C4-2B (cell line): Measurements from ENCODE around the gene SCIN.

ENCODE experiments used
- CTCF ChIP-seq: fragments of 450-650 bp; conservative IDR thresholded peaks from 2 replicates; pipeline ENCODE4 v1.5.1; 2017; ENCODE audit warnings: mild to moderate bottlenecking
- ZFX ChIP-seq: fragments of 450-650 bp; IDR thresholded peaks from 2 replicates; pipeline ENCODE4 v1.6.1; 2017

- TF ChIP-seq CTCF, result no peak
- TF ChIP-seq ZFX, result no peak
Observed at GRCh38 chr7:12610899-12611298, 40.4 kb downstream of the SCIN start.
